GM12878 (cell line): ENCODE measurements around the gene RCBTB2. TPM values are rescaled to one million over a fixed set of nuclear protein-coding genes. Genes with fewer than 3 reads are reported as not detected.

Experiments used
- ATAC-seq: fragments of 200-7000 bp; cut with Tn5 transposase; 3 replicates; pipeline ENCODE4 v1.9.1; 2020; ENCODE audit warnings: mild to moderate bottlenecking, moderate library complexity
- BruUV-seq: library from RNA; stranded (reverse); fragments of 400-500 nt; replicated peaks from 2 replicates; lab custom pipeline; 2021; lab: Mats Ljungman, UMichigan
- CTCF ChIA-PET: fragments of 300-600 bp; sonication (Branson Sonifier 250); formaldehyde crosslinking; extraction: SDS; loops from one replicate; lab custom pipeline; 2021; ENCODE audit warnings: inconsistent platforms; lab: Yijun Ruan, JAX
- POLR2A ChIA-PET: fragments of 350-600 bp; formaldehyde crosslinking; extraction: SDS; loops from one replicate; lab custom pipeline; 2021; ENCODE audit warnings: inconsistent platforms; lab: Charles Lee
- RAD21 ChIA-PET: fragments of 300-600 bp; sonication (Branson Sonifier 250); formaldehyde crosslinking; loops from one replicate; lab custom pipeline; 2023; ENCODE audit warnings: antibody characterized with exemption; ENCODE audit not compliant: unreplicated experiment; lab: Charles Lee
- SMC1A ChIA-PET: fragments of 300-600 bp; sonication (Branson Sonifier 250); formaldehyde crosslinking; loops from one replicate; lab custom pipeline; 2023; ENCODE audit not compliant: unreplicated experiment, uncharacterized antibody; lab: Charles Lee
- DNase-seq: peaks from one replicate; pipeline ENCODE4 v3.0.0-alpha.2; 2011; ENCODE audit warnings: low read depth, low spot score
- FAIRE-seq: peaks from 3 replicates; lab custom pipeline; 2011; peaks lifted over from hg19 to GRCh38; lab: Jason Lieb, UNC
- H2AFZ ChIP-seq: 2 replicates; pipeline ENCODE4 v1.6.0; 2011; ENCODE audit warnings: low read depth, low read length, control low read depth; ENCODE audit not compliant: control insufficient read depth
- H3K27ac ChIP-seq: 2 replicates; pipeline ENCODE4 v1.5.1; 2011; ENCODE audit warnings: control low read depth; ENCODE audit not compliant: control insufficient read depth, insufficient read depth
- H3K27me3 ChIP-seq, 2 experiments: replicated peaks in 1 of 2; 2 replicates each; pipeline versions ENCODE4 v1.6.0 to v1.6.1; 2011; ENCODE audit warnings: low read length in 1 of 2; ENCODE audit not compliant: control insufficient read depth in 2 of 2, insufficient read depth in 2 of 2
- H3K36me3 ChIP-seq, 2 experiments: 2 replicates each; pipeline ENCODE4 v1.5.1; 2011; ENCODE audit warnings: low read length in 1 of 2; ENCODE audit not compliant: control insufficient read depth in 2 of 2, insufficient read depth in 2 of 2
- H3K4me1 ChIP-seq: 2 replicates; pipeline ENCODE4 v1.6.1; 2011; ENCODE audit warnings: mild to moderate bottlenecking, low read length, moderate library complexity, mixed read lengths; ENCODE audit not compliant: control insufficient read depth, insufficient read depth
- H3K4me2 ChIP-seq: 2 replicates; pipeline ENCODE4 v1.6.0; 2011; ENCODE audit warnings: control low read depth; ENCODE audit not compliant: control insufficient read depth, insufficient read depth
- H3K4me3 ChIP-seq: fragments of 200-600 bp; sonication (generic); 2 replicates; pipeline ENCODE4 v1.5.1; 2016
- H3K79me2 ChIP-seq: 2 replicates; pipeline ENCODE4 v1.6.0; 2011; ENCODE audit warnings: low read length; ENCODE audit not compliant: control insufficient read depth, insufficient read depth
- H3K9ac ChIP-seq: 2 replicates; pipeline ENCODE4 v1.8.0; 2011; ENCODE audit warnings: low read length, control low read depth, mixed read lengths; ENCODE audit not compliant: control insufficient read depth, insufficient read depth
- H3K9me3 ChIP-seq: replicated peaks from 3 replicates; pipeline ENCODE4 v1.5.1; 2011; ENCODE audit warnings: mild to moderate bottlenecking, low read length; ENCODE audit not compliant: control insufficient read depth, insufficient read depth
- H4K20me1 ChIP-seq: 2 replicates; pipeline ENCODE4 v1.6.0; 2011; ENCODE audit not compliant: control insufficient read depth, insufficient read depth
- BRCA1 ChIP-seq: IDR thresholded peaks from 2 replicates; pipeline ENCODE4 v1.6.1; 2011; ENCODE audit warnings: low read depth, low read length, improper control_type of control experiment
- CBFB ChIP-seq: IDR thresholded peaks from 2 replicates; pipeline ENCODE4 v1.6.1; 2016; ENCODE audit warnings: antibody characterized with exemption, low read depth
- CBX3 ChIP-seq: fragments of 200-600 bp; sonication (generic); IDR thresholded peaks from 2 replicates; pipeline ENCODE4 v1.6.1; 2016; ENCODE audit warnings: low read depth, borderline replicate concordance
- CBX5 ChIP-seq: sonication (generic); IDR thresholded peaks from 2 replicates; pipeline ENCODE4 v1.6.1; 2016; ENCODE audit warnings: low read depth, moderate library complexity, mild to moderate bottlenecking, inconsistent platforms
- CHD4 ChIP-seq: fragments of 200-600 bp; sonication (generic); IDR thresholded peaks from 2 replicates; pipeline ENCODE4 v1.6.1; 2016; ENCODE audit warnings: mild to moderate bottlenecking
- DPF2 ChIP-seq: fragments of 450-650 bp; IDR thresholded peaks from 2 replicates; pipeline ENCODE4 v1.6.1; 2017; ENCODE audit warnings: mild to moderate bottlenecking
- EP300 ChIP-seq, 2 experiments: fragments of 150-350 bp in 1 of 2; IDR thresholded peaks; 2 replicates each; pipeline ENCODE4 v1.6.1; 2011 to 2012; ENCODE audit warnings: low read depth in 2 of 2, low read length in 2 of 2, borderline replicate concordance in 1 of 2, improper control_type of control experiment in 1 of 2, inconsistent platforms in 1 of 2; ENCODE audit not compliant: control insufficient read depth in 1 of 2
- GABPA ChIP-seq: IDR thresholded peaks from 2 replicates; pipeline ENCODE4 v1.6.1; 2014; ENCODE audit warnings: antibody characterized with exemption, low read depth, mild to moderate bottlenecking, inconsistent platforms
- IRF4 ChIP-seq: IDR thresholded peaks from 2 replicates; pipeline ENCODE4 v1.6.1; 2011; ENCODE audit warnings: low read depth, low read length
- MLLT1 ChIP-seq: fragments of 450-650 bp; IDR thresholded peaks from 2 replicates; pipeline ENCODE4 v1.6.1; 2016; ENCODE audit warnings: mild to moderate bottlenecking
- MTA2 ChIP-seq: fragments of 450-650 bp; IDR thresholded peaks from 2 replicates; pipeline ENCODE4 v1.6.1; 2016; ENCODE audit warnings: low read depth, mild to moderate bottlenecking, moderate library complexity
- MXI1 ChIP-seq: fragments of 150-350 bp; IDR thresholded peaks from 2 replicates; pipeline ENCODE4 v1.6.1; 2011; ENCODE audit warnings: low read depth, mild to moderate bottlenecking, inconsistent platforms, low read length, improper control_type of control experiment
- NFYB ChIP-seq: IDR thresholded peaks from 2 replicates; pipeline ENCODE4 v1.6.1; 2011; ENCODE audit warnings: low read depth, mild to moderate bottlenecking, low read length, improper control_type of control experiment, moderate library complexity; ENCODE audit not compliant: insufficient read depth
- NR2F1 ChIP-seq: fragments of 450-650 bp; conservative IDR thresholded peaks from 2 replicates; pipeline ENCODE4 v1.6.1; 2017; ENCODE audit warnings: mild to moderate bottlenecking
- POLR2AphosphoS5 ChIP-seq: IDR thresholded peaks from 2 replicates; pipeline ENCODE4 v1.6.1; 2011; ENCODE audit warnings: mild to moderate bottlenecking, low read length, inconsistent platforms
- SMAD5 ChIP-seq: IDR thresholded peaks from 2 replicates; pipeline ENCODE4 v1.6.1; 2016; ENCODE audit warnings: antibody characterized with exemption, low read depth
- TCF12 ChIP-seq: IDR thresholded peaks from 2 replicates; pipeline ENCODE4 v1.6.1; 2011; ENCODE audit warnings: low read depth, mild to moderate bottlenecking, low read length
- USF1 ChIP-seq: IDR thresholded peaks from 2 replicates; pipeline ENCODE4 v1.6.1; 2011; ENCODE audit warnings: borderline replicate concordance, low read depth, mild to moderate bottlenecking, moderate library complexity, mixed read lengths, low read length; ENCODE audit not compliant: insufficient read depth; ENCODE audit errors: extremely low read length
- ZNF24 ChIP-seq: fragments of 450-650 bp; IDR thresholded peaks from 2 replicates; pipeline ENCODE4 v1.6.1; 2017; ENCODE audit warnings: antibody characterized with exemption, mild to moderate bottlenecking
- ZNF622 ChIP-seq: fragments of 450-650 bp; IDR thresholded peaks from 2 replicates; pipeline ENCODE4 v1.6.1; 2017; ENCODE audit warnings: mild to moderate bottlenecking, inconsistent platforms
- WGBS: methylation state at CpG from one replicate; pipeline ENCODE4 v1.1.6; 2016; ENCODE audit warnings: low lambda C conversion rate; ENCODE audit not compliant: insufficient replicate concordance, insufficient coverage; ENCODE audit errors: missing lambda C conversion rate; 5-methylcytosine and 5-hydroxymethylcytosine counted together
- in situ Hi-C: fragments of 300-500 bp; cut with MboI; formaldehyde crosslinking; loops from 9 replicates; pipeline ENCODE4 v1.14.3; 2018; ENCODE audit warnings: mixed read lengths
- intact Hi-C: fragments of 100-400 bp; cut with micrococcal nuclease; formaldehyde crosslinking; loops from one replicate; pipeline ENCODE4 v1.14.2; 2022; ENCODE audit not compliant: unreplicated experiment
- polyA plus RNA-seq, 11 experiments: library from polyadenylated mRNA; depleted of rRNA in 4 of 11; unstranded in 6 of 11; stranded (reverse) in 5 of 11; fragments of >200 nt; fragmentation: Nextera tagmentation in 4 of 11; fragmentation: Illumina TruSeq in 1 of 11; extraction: Ambion mirVana in 4 of 11; extraction: Trizol in 1 of 11; gene quantifications; 1 replicate in 1 of 11; 2 replicates in 10 of 11; pipeline versions ENCODE4 v1.2.1 to v1.2.3, GENCODE V29; 2011 to 2016; ENCODE audit warnings: inconsistent platforms in 2 of 11, missing spikeins in 2 of 11, low read depth in 1 of 11
- total RNA-seq, 4 experiments: library from RNA; depleted of rRNA in 3 of 4; stranded (reverse); fragments of >200 nt in 3 of 4; fragmentation: Illumina TruSeq in 1 of 4; extraction: Trizol in 1 of 4; gene quantifications; 2 replicates each; pipeline versions ENCODE4 v1.2.1 to v1.2.3, GENCODE V29; 2013 to 2021

RCBTB2 gene
- total and polyA plus RNA-seq, 10 of the 15 experiments (the other 5 are each of a cell fraction or from before 2014, with no cell fraction given), result 5.0 to 16.0 (median 8.5) TPM

GRCh38 chr13:48502601-48503319 is 30.1 kb downstream of the RCBTB2 start:
- H3K4me3 ChIP-seq, result no peak overlapping the region
- H3K36me3 ChIP-seq, result peaks cover 0 to 3% of the 10 kb centered on the region in 2 experiments; a peak in 1 of 4 replicates
- no peaks in the 10 kb centered on the region; the same call in none of the 3 replicates for H3K9me3 ChIP-seq
- intact Hi-C loops (no loop called here), in situ Hi-C loops (loop anchor here (5.0 kb wide), 1 partner anchor 75 kb away; no protein-coding TSS in a partner anchor)
- H3K79me2 ChIP-seq, result no peaks in the 10 kb centered on the region; the same call in 1 of the 2 replicates
- no TSS peak for BruUV-seq
- no peaks in the 10 kb centered on the region for H4K20me1 ChIP-seq
- H3K4me1 ChIP-seq, result peaks cover 62% of the 10 kb centered on the region
- no peak for DNase-seq
- H3K4me2 ChIP-seq, result no peak overlapping the region
- H2AFZ ChIP-seq, result no peak overlapping the region
- ChIA-PET SMC1A (no interaction called here), RAD21 (interaction anchor here (0.8 kb wide), 1 partner anchor 16 kb away, joined by 4 read pairs; no protein-coding TSS in a partner anchor), CTCF (interaction anchor here (1.0 kb wide), 1 partner anchor 19 kb away, joined by 3 read pairs; no protein-coding TSS in a partner anchor), POLR2A (no interaction called here)
- 91% methylated on average over 19 of the region's 19 CpGs for WGBS
- H3K27ac ChIP-seq, result peak overlapping the region; percentile 24; the same call in 1 of the 2 replicates
- FAIRE-seq, result no peak
- H3K9ac ChIP-seq, result no peak overlapping the region
- TF ChIP-seq TCF12 (no peak), IRF4 (no peak), EP300 (IDR thresholded peaks at IDR 0.05; ENCODE audit: borderline replicate concordance in 1 of 2, control insufficient read depth in 1 of 2, low read depth in 2 of 2, low read length in 2 of 2) (no peak), SMAD5 (no peak), MTA2 (no peak), BRCA1 (no peak), USF1 (no peak), ZNF622 (no peak), CBX3 (no peak), MXI1 (no peak), NR2F1 (no peak), DPF2 (no peak), CHD4 (no peak), CBX5 (no peak), MLLT1 (no peak), NFYB (no peak), ZNF24 (no peak), CBFB (no peak), GABPA (no peak), POLR2AphosphoS5 (no peak)
- no peak for ATAC-seq
- no peaks in the 10 kb centered on the region for H3K27me3 ChIP-seq
